ENCODE results near the gene KIF15.
"Not testable (repeated sequence)": the region's sequence is repeated elsewhere in the genome, so short reads cannot be mapped to it uniquely, and the experiment has no call there.

Gene KIF15

DNA sequence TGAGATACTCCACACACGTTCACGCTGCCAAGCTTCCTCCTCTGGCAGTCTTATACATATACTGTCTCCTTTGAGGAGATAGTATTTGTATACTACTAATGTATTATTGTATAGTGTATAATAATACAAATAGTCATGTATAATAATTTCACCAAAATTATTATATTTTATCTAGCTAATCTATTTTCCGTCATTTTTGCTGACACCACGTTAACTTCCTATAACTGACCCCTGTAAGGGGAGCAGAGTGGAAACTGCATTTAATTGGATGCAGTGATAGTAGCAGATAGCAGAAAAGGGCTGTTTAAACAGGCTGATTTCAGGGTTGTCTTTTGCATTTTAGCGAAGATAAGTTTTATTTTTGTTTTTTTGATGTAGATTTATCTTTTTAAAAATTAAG is 69.6 kb downstream of the KIF15 start:
- no peak for DNase-seq

DNA sequence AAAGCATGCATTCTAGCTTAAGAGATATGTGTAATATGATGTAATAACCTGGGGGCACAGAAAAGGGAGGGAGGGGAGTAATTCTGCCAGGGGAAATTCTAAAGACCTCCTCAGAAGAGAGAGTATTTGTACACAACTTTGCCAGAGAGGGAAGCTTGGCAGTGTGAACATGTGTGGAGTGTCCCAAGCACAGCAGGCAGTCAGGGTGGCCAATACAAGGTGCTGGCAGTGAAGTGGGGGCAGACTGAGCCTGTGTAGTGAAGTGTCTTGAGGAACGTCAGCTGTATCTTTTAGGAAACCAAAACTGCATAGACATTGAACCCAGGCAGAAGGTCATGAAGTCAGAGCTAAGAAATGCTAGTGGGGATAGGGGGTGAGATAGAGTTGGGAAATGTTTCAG is 70.4 kb downstream of the KIF15 start:
- DNase-seq, result no peak

DNA sequence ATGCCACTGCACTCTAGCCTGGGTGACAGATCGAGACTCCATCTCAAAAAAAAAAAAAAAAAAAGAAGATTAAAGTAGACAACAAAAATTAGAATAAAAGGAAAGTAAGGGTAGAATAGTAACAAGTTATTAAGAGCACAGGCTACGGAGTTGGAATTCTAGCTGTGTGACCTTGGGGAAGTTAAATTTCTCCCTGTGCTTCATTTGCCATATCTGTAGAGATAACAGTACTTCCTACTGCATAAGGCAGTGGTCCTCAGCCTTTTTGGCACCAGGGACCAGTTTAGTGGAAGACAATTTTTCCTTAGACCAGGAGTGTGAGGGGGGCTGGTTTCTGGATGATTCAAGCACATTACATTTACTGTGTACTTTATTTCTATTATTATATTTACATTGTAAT is 71.4 kb downstream of the KIF15 start:
- DNase-seq, result no peak

DNA sequence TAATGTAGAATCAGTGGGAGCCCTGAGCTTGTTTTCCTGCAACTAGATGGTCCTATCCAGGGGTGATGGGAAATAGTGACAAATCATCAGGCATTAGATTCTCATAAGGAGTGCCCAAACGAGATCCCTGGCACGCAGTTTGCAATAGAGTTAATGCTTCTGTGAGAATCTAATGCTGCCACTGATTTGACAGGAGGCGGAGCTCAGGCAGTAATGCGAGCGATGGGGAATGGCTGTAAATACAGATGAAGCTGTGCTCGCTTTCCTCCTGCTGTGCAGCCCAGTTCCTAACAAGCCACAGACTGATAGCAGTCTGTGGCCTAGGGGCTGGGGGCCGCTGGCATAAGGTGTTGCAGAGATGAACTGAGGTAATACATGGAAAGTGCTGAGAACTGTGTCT is 71.8 kb downstream of the KIF15 start:
- DNase-seq, result no peak

DNA sequence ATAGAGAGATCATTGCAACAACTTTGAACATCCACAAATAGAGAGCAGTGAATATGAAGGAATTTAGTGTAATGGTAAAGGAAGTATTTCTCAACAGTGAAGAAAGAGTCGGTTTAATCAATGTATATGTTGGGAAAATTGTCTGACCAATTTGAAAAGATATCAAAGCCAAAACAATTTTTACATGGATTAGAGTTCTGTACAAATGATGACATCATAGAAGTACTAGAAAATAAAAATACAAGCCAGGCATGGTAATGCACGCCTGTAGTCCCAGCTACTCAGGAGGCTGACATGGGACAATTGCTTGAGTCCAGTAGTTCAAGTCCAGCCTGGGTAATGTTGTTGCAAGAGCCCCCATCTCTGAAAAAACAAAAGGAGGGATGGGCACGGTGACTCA is 74.1 kb downstream of the KIF15 start:
- DNase-seq, result no peak

DNA sequence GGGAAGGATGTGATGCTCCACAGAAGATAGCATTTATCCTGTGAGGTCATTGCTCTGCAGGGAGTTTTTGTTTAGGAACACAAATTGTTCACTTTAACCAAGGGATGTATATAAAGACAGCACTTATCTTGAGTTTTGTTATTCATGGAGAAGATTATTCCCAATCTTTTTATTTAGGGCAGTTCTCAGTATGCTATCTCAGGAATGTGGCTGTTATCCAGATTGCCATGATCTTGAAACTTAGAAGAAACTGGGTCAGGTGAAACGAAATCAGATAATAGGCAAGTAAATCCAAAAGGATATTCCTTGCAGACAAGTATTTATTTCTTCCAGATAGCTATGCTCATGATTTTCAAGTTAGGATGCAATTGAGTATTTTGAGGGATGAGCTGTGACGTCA is 80.8 kb downstream of the KIF15 start:
- no peak for DNase-seq

DNA sequence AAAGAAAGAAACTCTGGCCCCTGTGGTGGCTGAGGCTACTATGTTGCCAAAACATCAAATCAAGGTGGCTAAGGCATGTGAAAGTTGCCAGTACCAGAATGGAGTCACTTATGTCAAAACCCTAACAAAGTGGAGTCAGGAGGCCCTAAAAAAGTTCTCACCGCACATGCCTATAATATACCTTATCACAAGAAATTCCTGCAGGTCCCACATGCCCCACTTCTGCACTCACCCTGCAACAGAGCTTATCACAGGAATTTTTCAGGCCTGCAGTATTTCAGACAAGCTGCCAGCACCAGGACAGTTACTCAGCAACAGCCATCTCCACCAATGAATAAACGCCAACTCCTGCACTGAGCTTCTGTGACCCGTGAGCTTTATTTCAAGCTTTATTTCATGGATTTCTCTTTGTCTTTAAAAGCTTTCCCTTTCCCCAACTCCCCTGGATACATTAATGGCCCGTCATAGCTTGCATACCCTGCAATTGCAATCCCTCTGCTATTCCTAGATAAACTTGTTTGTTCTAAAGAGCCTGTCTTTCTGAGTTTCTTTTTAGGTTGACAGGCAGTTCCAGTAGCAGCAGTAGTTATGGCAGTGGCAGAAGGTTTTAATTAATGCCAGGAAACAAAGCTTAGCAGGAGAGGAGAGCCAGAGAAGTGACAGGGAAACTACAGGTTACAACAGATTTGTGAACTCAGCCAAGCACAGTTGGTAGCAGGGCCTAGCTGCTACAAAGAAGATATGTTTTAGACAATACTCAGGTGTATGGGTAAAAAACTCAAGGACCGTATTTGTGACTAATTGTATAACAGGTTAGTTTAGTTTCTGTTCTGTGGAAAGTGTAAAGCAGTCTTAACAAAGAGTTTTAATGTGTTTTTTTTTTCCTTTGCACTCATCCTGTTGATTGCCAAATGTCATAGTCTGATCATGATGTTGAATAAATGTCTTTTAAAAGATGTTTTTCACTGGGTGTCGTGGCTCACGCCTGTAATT is 84.2 kb downstream of the KIF15 start:
- DNase-seq, result no peak

DNA sequence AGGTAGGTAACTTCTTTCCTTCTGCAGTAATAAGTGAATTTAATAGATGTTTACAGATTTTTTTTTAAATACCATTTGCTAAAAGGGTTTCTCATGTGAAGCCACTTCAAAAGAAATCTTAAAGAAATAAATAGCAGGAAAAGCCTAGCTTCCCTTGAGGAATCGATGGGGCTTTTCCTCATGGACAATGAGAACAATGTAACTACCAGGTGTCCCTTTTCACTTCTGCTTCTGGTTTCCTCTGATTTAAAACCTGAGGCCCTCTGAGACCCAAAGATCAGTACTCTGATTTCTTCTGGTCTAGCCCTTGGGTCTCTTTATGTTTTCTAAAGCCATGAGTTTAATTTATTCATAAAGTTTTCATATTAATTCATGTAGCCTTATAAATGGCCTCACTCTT is 87.0 kb downstream of the KIF15 start:
- DNase-seq, result no peak

DNA sequence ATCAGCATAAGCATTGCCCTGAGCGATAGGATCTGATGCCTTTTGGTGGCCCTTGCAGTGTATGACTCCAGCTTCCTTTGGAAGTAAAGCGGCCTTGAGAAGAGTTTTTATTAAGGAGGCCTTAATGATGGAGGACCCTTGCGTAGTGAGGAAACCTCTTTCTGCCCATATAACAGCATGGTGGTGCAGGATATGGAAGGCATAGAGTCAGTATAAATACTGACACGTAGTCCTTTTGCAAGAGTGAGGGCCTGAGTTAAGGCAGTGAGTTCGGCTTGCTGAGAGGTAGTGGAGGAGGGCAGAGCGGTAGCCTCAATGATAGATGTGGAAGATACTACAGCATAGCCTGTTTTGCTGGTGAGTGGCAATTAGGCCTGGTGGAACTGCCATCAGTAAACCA is 95.1 kb downstream of the KIF15 start:
- DNase-seq, result not testable (repeated sequence)

DNA sequence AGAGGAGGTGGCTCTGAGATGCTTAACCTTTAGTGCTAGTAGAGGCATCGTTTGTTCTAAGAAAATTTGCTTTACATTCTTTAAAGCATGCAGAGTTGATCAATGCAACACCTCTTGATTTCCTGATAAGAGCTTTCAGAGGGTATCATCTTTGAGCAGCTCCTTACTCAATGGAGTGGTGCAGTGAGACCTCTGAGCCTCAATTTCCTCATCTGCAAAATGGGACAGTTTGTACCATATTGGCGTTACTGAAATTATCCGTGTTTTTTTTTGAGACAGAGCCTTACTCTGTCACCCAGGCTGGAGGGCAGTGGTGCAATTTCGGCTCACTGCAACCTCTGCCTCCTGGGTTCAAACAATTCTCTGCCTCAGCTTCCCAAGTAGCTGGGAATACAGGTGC is 98.5 kb downstream of the KIF15 start:
- DNase-seq, result no peak

DNA sequence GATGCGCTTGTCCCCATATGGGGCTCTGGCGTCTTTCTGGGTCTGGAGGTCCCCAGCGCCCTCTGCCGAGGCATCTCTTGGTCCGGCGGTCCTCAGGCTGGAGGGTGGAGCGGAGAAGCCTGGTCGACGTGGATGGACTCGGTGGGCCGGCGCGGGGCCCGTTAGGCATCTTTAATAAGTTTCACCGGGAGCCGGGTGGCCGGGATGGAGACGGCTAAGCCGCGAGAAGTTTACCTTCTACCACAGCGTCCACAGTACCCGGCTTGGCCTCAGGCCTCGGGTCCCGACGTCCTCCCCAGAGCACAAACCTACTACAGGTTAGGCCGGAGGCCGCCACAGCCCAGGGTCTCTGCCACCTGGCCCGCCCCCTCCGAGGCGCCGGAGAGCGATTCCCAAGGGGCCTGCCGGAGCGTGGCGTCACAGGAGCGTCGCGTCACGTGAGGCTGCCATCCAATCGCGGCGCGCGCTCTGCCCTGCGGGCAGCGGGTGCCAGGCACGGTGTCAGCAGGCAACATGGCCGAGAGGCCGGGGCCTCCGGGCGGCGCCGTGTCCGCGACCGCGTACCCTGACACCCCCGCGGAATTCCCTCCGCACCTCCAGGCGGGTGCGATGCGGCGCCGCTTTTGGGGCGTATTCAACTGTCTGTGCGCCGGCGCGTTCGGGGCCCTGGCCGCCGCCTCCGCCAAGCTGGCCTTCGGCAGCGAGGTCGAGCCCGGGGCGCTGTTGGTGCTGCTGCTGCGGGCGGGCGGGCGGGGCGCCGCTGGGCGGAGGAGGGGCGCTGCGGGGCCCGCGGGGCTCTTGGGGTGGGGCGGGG is 100.0 kb downstream of the KIF15 start, which contains the start of gene TMEM42:
Gene TMEM42 (plus strand): TSS at position 501 of the 814 bp plus-strand sequence. CDS start 13 bp downstream, at position 514.
- peak; percentile 91 for DNase-seq

DNA sequence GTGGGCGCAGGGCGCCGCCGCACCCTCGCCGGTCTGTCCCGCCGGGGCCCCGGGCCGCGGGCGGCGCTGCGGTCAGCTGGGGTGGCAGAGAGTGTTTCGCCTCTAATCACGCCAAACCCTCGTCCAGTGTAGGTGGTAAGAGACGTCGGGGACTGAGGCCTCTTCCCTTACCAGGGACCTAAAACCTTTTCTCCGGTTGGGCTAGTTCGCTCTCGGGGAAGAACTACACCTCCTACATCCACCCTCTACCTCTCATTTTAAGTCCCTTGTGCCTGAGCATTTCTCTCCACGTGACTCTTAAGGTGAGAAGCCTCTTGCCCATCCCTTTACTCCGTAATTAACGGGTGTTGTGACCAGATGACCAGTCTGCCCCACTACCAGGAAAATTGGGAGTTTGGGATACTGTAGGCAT is 100.6 kb downstream of the KIF15 start:
- DNase-seq, result peak; percentile 17

DNA sequence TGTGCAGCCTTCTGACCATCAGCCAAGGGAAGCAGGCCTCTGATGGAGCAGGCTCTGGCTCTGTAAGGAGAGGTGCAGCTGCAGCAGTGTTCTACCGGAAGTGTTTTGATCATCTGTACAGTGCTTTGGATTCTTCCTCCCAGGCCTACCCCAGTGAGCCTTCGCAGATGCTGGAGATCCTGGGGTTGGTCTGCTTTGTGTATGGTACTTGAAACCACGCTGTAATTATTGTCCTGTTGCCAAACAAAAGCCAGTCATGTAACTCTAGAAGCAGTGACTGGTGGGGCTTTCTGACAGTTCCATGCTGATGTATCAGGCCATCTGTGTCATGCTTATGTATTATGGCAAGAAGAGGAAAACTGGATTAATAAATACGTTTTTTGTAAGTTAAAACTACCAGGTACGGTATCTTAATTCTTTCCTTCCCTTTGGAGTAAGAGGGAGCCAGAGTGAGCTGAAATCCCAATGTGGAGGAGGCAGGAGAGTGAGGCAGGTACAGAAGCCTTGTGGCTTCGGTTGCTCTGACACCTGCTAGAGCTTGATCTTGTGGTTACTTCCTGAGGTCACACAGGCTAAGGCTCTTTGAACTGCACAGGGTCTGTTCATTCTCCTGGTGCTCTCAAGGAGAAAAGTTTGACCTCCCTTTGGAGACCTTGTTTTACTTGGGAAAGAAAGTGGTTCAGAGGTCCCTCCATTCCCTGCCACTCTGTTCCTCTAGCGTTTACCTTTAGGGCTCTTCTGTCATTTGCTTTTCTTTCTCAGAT is 103.9 kb downstream of the KIF15 start:
- DNase-seq, result peak; percentile 14

DNA sequence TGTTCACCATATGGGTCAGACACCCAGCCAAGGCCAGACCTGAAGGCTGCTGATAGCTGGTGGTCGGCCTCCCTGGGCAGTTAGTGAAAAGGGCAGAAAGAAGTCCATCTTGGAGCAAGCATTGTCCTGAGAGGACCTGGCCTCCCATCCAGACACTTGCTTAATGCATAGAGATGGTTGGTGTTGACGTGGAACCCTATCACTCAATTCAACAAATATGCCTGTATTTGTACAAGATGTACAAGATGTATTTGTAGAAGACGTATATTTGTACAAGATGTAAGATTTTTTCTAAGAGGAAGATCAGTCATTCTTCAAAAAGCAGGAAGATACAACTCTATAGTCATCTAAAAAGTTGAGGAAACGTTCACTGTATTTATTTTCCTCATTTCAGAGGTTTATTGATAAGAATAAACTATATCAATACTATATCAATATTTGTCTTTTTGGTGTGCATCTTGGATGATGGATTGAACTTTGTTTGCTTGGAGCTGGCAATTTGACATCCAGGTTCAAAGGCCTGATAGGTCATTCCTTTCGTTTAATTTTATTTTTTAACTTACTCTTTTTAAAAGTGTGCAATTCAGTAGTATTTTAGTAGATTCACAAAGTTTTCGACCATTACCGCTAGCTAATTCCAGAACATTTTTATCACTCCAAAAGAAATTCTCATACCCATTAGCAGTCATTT is 106.0 kb downstream of the KIF15 start:
- no peak for DNase-seq

DNA sequence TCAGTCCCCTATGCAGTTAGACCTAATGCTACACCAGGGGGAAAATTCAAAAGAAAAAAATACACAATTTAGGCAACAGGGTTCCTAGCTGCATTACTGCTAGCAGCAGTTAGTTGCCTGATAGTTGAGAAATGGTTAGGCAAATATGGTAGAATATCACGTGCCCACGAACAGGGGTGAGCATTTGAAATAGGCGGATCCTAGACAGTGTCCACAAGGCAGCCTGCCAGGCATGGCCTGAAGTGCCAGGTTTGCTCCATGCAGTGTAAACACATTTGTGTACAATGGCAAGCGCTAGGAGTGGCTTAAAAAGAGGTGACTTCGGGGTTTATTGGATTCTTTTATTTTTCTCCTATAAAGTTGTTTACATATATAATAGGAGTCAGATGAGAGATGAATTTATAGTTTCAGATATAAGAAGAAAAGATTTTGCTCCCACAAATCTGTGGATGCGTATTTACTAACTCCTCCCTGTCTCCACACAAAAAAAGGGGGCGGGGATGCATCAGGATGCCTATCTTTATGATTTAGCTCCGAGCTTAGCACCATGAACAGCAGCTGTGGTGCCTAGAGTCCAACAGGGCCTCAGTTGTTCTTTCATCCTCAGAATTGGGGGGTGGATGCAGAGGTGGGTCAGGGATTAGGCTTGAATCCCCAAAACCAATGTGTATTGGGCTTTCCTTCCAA is 108.9 kb downstream of the KIF15 start:
- DNase-seq, result no peak

DNA sequence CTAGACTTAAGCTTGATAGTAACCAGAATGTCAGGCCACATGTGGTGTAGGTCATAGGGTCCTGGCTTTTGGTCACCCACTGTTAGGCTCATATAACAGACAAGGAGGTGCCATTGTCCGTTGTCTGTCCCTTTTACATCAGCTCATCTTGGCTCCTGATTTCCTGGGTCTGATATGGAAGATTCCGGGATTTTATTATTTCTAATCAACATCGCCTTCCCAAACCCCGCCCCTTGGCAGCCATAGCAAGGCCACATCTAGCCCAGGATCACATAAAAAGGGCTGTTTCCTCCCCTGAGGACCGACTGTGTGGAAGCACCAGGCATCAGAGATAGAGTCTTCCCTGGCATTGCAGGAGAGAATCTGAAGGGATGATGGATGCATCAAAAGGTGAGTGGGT is 112.7 kb downstream of the KIF15 start, which contains the start of gene TGM4:
Gene TGM4 (plus strand): TSS at position 301 of the 400 bp plus-strand sequence. CDS start 71 bp downstream, at position 372.
- DNase-seq, result no peak

DNA sequence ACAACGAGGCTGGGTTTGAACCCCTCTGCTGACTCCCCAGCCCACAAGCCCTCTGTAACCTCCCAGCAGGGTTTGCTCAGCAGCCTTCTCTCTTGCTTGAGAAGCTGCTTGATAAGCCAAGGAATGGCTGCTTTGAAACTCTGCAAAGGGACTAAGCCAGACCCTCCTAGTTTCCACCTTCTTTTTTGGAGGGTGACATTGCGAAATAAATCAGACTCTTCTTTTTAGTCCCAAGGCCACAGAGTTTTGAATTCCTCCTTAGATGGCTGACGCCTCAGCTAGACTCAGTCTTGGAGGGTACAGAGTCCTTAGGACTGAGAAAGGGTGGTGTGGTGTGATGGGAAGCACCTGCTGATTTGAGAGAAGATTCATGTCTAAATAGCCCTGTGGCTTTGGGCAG is 114.0 kb downstream of the KIF15 start:
- no peak for DNase-seq

DNA sequence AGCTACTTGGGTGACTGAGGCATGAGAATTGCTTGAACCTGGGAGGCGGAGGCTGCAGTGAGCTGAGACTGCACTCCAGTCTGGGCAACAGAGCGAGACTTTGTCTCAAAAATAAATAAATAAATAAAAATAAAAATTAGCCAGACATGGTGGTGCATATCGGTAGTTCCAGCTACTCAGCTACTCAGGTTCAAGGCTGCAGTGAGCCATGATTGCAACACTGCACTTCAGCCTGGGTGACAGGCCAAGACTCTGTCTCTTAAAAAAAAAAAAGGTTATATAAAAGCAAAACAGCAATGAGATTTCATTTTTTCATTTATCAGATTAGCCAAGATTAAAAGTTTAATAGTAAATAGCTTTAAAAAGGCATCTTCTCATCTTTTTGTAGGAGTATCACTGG is 115.7 kb downstream of the KIF15 start:
- no peak for DNase-seq

DNA sequence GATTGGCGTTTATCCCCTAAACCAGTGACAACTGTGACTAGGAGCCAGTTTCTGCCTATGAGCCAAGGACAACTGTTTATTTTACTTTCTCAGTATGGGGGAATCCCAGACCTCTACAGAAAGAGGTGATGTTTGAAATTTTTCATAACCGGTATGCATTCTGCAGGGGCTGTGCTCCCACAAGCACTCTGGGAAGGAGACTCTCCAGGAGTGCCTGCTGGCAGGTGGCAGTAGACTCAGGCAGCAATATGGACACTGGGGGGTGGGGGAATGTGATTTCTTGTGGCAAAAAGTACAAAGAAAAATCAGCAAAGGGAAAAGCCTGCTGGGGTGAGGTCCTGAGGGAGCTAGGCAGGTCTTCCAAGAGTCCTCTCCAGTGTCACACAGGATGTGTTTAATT is 118.7 kb downstream of the KIF15 start:
- DNase-seq, result no peak

DNA sequence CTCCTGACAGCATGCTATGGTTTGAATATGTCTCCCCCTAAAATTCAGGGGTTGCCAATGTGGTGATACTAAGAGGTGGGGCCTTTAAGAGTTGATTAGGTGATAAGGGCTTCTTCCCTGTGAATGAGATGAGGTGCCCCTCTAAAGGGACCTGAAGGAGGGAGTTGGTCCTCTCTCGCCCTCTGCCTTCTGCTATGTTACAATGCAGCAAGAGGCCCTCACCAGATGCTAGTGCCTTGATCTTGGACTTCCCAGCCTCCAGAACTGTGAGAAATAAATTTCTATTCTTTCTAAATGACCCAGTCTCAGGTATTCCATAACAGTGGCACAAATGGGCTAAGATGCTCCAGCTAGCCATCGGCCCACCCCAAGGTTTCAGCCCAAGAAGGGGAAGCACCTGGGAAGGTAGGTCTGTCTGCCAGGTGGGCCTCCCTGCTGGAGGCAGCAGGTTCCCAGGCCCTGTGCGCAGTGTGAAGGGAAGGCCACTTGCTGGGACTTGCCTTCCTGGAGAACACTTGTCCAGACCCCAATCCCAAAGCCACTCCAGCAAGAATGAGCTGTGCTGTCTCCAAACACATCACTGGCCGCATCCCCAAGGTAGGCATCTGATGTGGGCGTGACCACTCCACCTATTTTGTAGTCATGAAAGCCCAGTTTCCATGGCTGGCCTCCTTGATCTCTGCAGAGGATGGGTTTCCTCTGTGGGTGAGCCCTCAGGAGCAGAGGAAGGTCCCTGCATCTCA is 121.8 kb downstream of the KIF15 start:
- DNase-seq, result no peak

DNA sequence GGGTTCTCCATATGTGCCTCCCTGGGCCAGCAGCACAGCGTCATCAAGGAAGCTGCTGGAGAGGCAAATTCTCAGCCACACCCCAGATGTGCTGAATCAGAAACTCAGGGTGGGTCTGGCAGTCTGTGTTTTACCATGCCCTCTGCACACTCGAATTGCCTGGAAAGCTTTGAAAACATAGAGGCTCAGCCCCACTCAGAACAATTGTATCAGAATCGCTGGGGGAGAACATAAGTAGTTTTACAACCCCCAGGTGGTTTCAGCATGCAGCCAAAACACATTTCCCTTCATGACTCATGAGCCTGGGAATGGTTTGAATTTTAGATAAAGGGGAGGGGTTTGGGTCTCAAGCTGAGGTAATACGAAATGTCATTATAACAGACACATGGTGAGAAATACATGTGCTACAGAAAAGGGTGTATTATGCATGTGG is 122.4 kb downstream of the KIF15 start:
- no peak for DNase-seq

Measured in NCI-H2171 treated with DMSO at 0.1 percent for 48 hours (cell line).